ENCODE measurements around the gene ERCC6.

DNA sequence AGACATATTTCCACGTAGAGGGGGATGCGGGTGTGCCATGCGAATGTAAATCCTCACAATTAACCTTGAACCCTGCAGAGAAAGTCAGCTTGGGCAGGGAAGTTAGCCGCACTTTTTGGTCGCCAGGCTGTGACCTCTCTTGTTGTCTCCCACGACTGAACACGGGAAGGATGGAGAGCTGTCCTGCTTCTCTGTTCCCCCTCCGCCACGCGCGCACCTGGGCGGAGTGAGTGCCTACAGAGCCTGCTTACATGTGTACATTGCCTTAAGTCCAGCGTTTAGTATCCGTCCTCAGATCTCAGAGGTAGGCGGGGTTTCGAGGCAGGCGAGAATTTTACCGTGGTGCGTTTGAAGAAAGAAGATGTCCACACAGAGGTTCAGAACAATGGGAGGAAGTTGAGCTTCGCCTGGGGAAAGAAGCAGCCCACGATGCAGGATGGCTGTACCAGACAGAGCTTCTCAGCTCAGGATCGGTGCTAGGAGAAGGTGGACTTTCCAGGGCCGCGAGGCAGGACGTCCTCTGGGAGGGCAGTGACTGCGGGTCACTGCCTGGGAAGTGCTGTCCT lies 482 bp upstream of the ERCC6 start:
- TF ChIP-seq POLR2A (IDR thresholded peaks at IDR 0.05) = no peak
- TF ChIP-seq POLR2AphosphoS5 (IDR thresholded peaks at IDR 0.05) = no peak
- TF ChIP-seq, protein P1, sequence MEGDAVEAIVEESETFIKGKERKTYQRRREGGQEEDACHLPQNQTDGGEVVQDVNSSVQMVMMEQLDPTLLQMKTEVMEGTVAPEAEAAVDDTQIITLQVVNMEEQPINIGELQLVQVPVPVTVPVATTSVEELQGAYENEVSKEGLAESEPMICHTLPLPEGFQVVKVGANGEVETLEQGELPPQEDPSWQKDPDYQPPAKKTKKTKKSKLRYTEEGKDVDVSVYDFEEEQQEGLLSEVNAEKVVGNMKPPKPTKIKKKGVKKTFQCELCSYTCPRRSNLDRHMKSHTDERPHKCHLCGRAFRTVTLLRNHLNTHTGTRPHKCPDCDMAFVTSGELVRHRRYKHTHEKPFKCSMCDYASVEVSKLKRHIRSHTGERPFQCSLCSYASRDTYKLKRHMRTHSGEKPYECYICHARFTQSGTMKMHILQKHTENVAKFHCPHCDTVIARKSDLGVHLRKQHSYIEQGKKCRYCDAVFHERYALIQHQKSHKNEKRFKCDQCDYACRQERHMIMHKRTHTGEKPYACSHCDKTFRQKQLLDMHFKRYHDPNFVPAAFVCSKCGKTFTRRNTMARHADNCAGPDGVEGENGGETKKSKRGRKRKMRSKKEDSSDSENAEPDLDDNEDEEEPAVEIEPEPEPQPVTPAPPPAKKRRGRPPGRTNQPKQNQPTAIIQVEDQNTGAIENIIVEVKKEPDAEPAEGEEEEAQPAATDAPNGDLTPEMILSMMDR (IDR thresholded peaks at IDR 0.05) = peak in 1 of 5 experiments; percentile 6
- no peak for TF ChIP-seq EP300 (IDR thresholded peaks at IDR 0.05; ENCODE audit: low read depth)

All from transverse colon (tissue), 4 donors.